Esophagus squamous epithelium (tissue), 5 donors: ENCODE measurements around the gene DPYSL4. TPM values are rescaled to one million over a fixed set of nuclear protein-coding genes. Genes with fewer than 3 reads are reported as not detected.

Experiments used
- DNase-seq: peaks from one replicate; lab custom pipeline; 2025; lab: John Stamatoyannopoulos, UW
- H3K27ac ChIP-seq, 4 donors: fragments of 200-600 bp; sonication (generic); one replicate each; pipeline ENCODE4 v1.5.1; 2016 to 2019; ENCODE audit warnings: mild to moderate bottlenecking in 1 of 4
- H3K27me3 ChIP-seq, 4 donors: fragments of 200-600 bp; sonication (generic); 1 replicate in 3 of 4; 2 replicates in 1 of 4; pipeline versions ENCODE4 v1.5.1 to v1.6.0; 2017 to 2021; ENCODE audit warnings: antibody characterized with exemption in 1 of 4
- H3K36me3 ChIP-seq, 3 donors: fragments of 200-600 bp; sonication (generic); one replicate each; pipeline ENCODE4 v1.5.1; 2016 to 2019
- H3K4me1 ChIP-seq, 3 donors: fragments of 200-600 bp; sonication (generic); one replicate each; pipeline ENCODE4 v1.5.1; 2017 to 2019
- H3K4me3 ChIP-seq, 4 donors: fragments of 200-600 bp; sonication (generic); 1 replicate in 3 of 4; 2 replicates in 1 of 4; pipeline ENCODE4 v1.5.1; 2016 to 2019; ENCODE audit warnings: mild to moderate bottlenecking in 2 of 4, moderate library complexity in 1 of 4
- H3K9me3 ChIP-seq, 3 donors: fragments of 200-600 bp; sonication (generic); one replicate each; pipeline ENCODE4 v1.5.1; 2016 to 2019
- POLR2A ChIP-seq, 4 donors: fragments of 450-650 bp; IDR thresholded peaks; one replicate each; pipeline ENCODE4 v1.6.1; 2017; ENCODE audit warnings: antibody characterized with exemption in 4 of 4, mild to moderate bottlenecking in 4 of 4, moderate library complexity in 3 of 4
- WGBS, 2 donors: methylation state at CpG; one replicate each; pipeline ENCODE4 v1.1.5; 2018; 5-methylcytosine and 5-hydroxymethylcytosine counted together
- intact Hi-C: fragments of 100-400 bp; cut with DNase I; formaldehyde crosslinking; loops from one replicate; pipeline ENCODE4 v1.15.0; 2022
- total RNA-seq, 4 donors: library from RNA; depleted of rRNA; stranded (reverse); fragments of >200 nt; gene quantifications; one replicate each; pipeline ENCODE4 v1.1.0, GENCODE V29; 2016
- TF ChIP-seq, protein P1 (sequence below), 6 experiments: fragments of 450-650 bp in 4 of 6; fragments of 200-600 bp in 2 of 6; sonication (generic) in 2 of 6; IDR thresholded peaks; one replicate each; pipeline ENCODE4 v1.5.1; 2016 to 2019; ENCODE audit warnings: antibody characterized with exemption in 6 of 6, mild to moderate bottlenecking in 4 of 6, moderate library complexity in 4 of 6
- donor health status: DM: yes; HTN: yes; CAD: no.

DPYSL4 gene
- total RNA-seq, 4 donors from 2014 or later, result 0.95 to 1.6 TPM; not detected in 2

- intact Hi-C loops, result no loop called here
- H3K9me3 ChIP-seq, result no peaks in the 10 kb centered on the region
- no peak overlapping the region for H3K27ac ChIP-seq
- H3K36me3 ChIP-seq, result no peaks in the 10 kb centered on the region
- no peak overlapping the region for H3K4me3 ChIP-seq
- no peak for TF ChIP-seq POLR2A (IDR thresholded peaks at IDR 0.05)
- TF ChIP-seq, protein P1, sequence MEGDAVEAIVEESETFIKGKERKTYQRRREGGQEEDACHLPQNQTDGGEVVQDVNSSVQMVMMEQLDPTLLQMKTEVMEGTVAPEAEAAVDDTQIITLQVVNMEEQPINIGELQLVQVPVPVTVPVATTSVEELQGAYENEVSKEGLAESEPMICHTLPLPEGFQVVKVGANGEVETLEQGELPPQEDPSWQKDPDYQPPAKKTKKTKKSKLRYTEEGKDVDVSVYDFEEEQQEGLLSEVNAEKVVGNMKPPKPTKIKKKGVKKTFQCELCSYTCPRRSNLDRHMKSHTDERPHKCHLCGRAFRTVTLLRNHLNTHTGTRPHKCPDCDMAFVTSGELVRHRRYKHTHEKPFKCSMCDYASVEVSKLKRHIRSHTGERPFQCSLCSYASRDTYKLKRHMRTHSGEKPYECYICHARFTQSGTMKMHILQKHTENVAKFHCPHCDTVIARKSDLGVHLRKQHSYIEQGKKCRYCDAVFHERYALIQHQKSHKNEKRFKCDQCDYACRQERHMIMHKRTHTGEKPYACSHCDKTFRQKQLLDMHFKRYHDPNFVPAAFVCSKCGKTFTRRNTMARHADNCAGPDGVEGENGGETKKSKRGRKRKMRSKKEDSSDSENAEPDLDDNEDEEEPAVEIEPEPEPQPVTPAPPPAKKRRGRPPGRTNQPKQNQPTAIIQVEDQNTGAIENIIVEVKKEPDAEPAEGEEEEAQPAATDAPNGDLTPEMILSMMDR (IDR thresholded peaks at IDR 0.05), result no peak
- peaks cover 0 to 66% (median 0%) of the 10 kb centered on the region in 4 donors for H3K27me3 ChIP-seq
- H3K4me1 ChIP-seq, result peaks cover 0 to 6% (median 0%) of the 10 kb centered on the region in 3 donors
- no peak for DNase-seq
- WGBS, 2 donors, result 73 to 89% methylated on average over 4 to 6 of the region's 17 CpGs
These were observed 18.8 kb upstream of the DPYSL4 start for GRCh38 chr10:132167976-132168375.

DNA sequence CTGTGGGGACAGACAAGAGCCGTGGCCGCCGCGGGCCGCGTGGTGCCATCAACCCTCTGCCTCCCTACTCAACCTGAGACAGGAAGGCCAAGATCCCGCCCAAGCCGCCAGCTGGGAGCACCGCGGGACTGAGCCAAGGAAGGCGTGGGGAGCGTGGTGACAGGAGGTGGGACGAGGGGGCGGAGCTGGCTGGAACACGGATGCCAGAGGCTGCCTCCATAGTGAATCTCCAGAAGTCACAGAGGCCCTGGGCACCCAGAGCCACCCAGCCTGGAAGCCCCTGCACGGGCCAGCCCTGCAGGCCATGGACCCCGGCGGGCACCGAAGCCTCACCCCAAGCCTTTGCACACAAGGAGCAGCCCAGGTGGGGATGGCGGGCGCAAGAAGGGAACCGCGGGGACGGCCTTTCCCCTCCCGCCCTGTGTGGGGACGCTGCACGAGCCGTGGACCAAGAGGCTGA, 18.1 kb upstream of the DPYSL4 start:
- no peak overlapping the region for H3K4me3 ChIP-seq
- no peaks in the 10 kb centered on the region for H3K36me3 ChIP-seq
- intact Hi-C loops, result no loop called here
- H3K9me3 ChIP-seq, result no peaks in the 10 kb centered on the region
- WGBS, 2 donors, result 63% methylated on average over 8 of the region's 28 CpGs; no CpG with 5 or more reads in 1 of the 2 donors
- TF ChIP-seq POLR2A (IDR thresholded peaks at IDR 0.05), result no peak
- TF ChIP-seq, protein P1 (IDR thresholded peaks at IDR 0.05), result no peak
- H3K27me3 ChIP-seq, result peaks cover 0 to 60% (median 0%) of the 10 kb centered on the region in 4 donors
- DNase-seq, result no peak
- peaks cover 0 to under 1% (median 0%) of the 10 kb centered on the region in 3 donors for H3K4me1 ChIP-seq
- no peak overlapping the region for H3K27ac ChIP-seq

- no peaks in the 10 kb centered on the region for H3K36me3 ChIP-seq
- WGBS, 2 donors, result 82 to 100% methylated on average over 2 to 16 of the region's 42 CpGs
- intact Hi-C loops, result no loop called here
- peaks cover 0 to 58% (median 0%) of the 10 kb centered on the region in 4 donors for H3K27me3 ChIP-seq
- H3K4me1 ChIP-seq, result no peaks in the 10 kb centered on the region
- H3K4me3 ChIP-seq, result no peak overlapping the region
- DNase-seq, result no peak
- H3K9me3 ChIP-seq, result no peaks in the 10 kb centered on the region
- TF ChIP-seq, protein P1 (IDR thresholded peaks at IDR 0.05), result no peak
- TF ChIP-seq POLR2A (IDR thresholded peaks at IDR 0.05), result no peak
- no peak overlapping the region for H3K27ac ChIP-seq
These were observed 17.6 kb upstream of the DPYSL4 start for GRCh38 chr10:132169031-132169765.

- Histone ChIP-seq H3K36me3 (no peaks in the 10 kb centered on the region), H3K9me3 (no peaks in the 10 kb centered on the region), H3K4me1 (no peaks in the 10 kb centered on the region), H3K27me3 (peaks cover 0 to 56% (median 0%) of the 10 kb centered on the region in 4 donors), H3K27ac (no peak overlapping the region), H3K4me3 (no peak overlapping the region)
- intact Hi-C loops, result no loop called here
- no peak for DNase-seq
- whole genome bisulfite sequencing, 2 donors, result 74 to 82% methylated on average over 4 to 10 of the region's 46 CpGs
- TF ChIP-seq POLR2A (IDR thresholded peaks at IDR 0.05), result no peak
- TF ChIP-seq, protein P1 (IDR thresholded peaks at IDR 0.05), result no peak
These were observed 16.8 kb upstream of the DPYSL4 start for GRCh38 chr10:132169766-132170560.
